Common myeloid progenitor, CD34-positive (primary cell): ENCODE results near the gene ROCK1.

Experiments used
- CTCF ChIA-PET: fragments of 350-600 bp; sonication (Branson Sonifier 250); formaldehyde crosslinking; loops from one replicate; lab custom pipeline; 2021; ENCODE audit warnings: antibody characterized with exemption; lab: Charles Lee
- POLR2A ChIA-PET: fragments of 350-600 bp; sonication (Branson Sonifier 250); formaldehyde crosslinking; loops from one replicate; lab custom pipeline; 2021; ENCODE audit warnings: antibody characterized with exemption; lab: Charles Lee
- DNase-seq, 3 donors: peaks; one replicate each; pipeline versions ENCODE4 v3.0.0 to v3.0.0-alpha.2; 2013
- H3K27ac ChIP-seq, 2 experiments: 1 replicate in 1 of 2; 2 replicates in 1 of 2; pipeline ENCODE4 v1.7.0; 2013; ENCODE audit warnings: inconsistent platforms in 2 of 2, low read length in 2 of 2, mild to moderate bottlenecking in 2 of 2, low read depth in 1 of 2, moderate library complexity in 1 of 2; ENCODE audit not compliant: severe bottlenecking in 2 of 2, insufficient read depth in 1 of 2, poor library complexity in 1 of 2
- H3K27me3 ChIP-seq, 5 experiments: replicated peaks in 2 of 5; 1 replicate in 3 of 5; 2 replicates in 2 of 5; pipeline versions ENCODE4 v1.6.1 to v1.7.0; 2013; ENCODE audit warnings: low read length in 4 of 5, mild to moderate bottlenecking in 2 of 5, moderate library complexity in 2 of 5, inconsistent platforms in 1 of 5; ENCODE audit not compliant: insufficient read depth in 5 of 5, control insufficient read depth in 4 of 5
- H3K36me3 ChIP-seq, 4 experiments: 1 replicate in 2 of 4; 2 replicates in 2 of 4; pipeline versions ENCODE4 v1.6.1 to v1.7.0; 2013; ENCODE audit warnings: low read length in 3 of 4, control low read depth in 1 of 4, mild to moderate bottlenecking in 1 of 4; ENCODE audit not compliant: control insufficient read depth in 4 of 4, insufficient read depth in 4 of 4
- H3K4me1 ChIP-seq, 4 experiments: 1 replicate in 3 of 4; 2 replicates in 1 of 4; pipeline versions ENCODE4 v1.6.1 to v1.7.1; 2013; ENCODE audit warnings: low read length in 3 of 4, mild to moderate bottlenecking in 3 of 4, control low read depth in 1 of 4, inconsistent platforms in 1 of 4, moderate library complexity in 1 of 4; ENCODE audit not compliant: control insufficient read depth in 4 of 4, insufficient read depth in 4 of 4; ENCODE audit errors: control extremely low read depth in 1 of 4
- H3K4me3 ChIP-seq, 7 experiments: 1 replicate in 4 of 7; 2 replicates in 3 of 7; pipeline versions ENCODE4 v1.5.1 to v1.7.0; 2013; ENCODE audit warnings: mild to moderate bottlenecking in 7 of 7, low read length in 6 of 7, moderate library complexity in 6 of 7, inconsistent platforms in 2 of 7, low read depth in 2 of 7, control low read depth in 1 of 7; ENCODE audit not compliant: insufficient read depth in 4 of 7, control insufficient read depth in 1 of 7; ENCODE audit errors: extremely low read depth in 1 of 7
- H3K9me3 ChIP-seq, 5 experiments: 1 replicate in 4 of 5; 2 replicates in 1 of 5; pipeline versions ENCODE4 v1.6.1 to v1.7.1; 2013; ENCODE audit warnings: low read length in 4 of 5, mild to moderate bottlenecking in 2 of 5, inconsistent platforms in 1 of 5, low read depth in 1 of 5, moderate library complexity in 1 of 5; ENCODE audit not compliant: control insufficient read depth in 4 of 5, insufficient read depth in 2 of 5; ENCODE audit errors: control extremely low read depth in 1 of 5
- WGBS: methylation state at CpG from one replicate; pipeline ENCODE4 v1.1.5; 2013; ENCODE audit not compliant: insufficient coverage; 5-methylcytosine and 5-hydroxymethylcytosine counted together

Gene ROCK1

DNA sequence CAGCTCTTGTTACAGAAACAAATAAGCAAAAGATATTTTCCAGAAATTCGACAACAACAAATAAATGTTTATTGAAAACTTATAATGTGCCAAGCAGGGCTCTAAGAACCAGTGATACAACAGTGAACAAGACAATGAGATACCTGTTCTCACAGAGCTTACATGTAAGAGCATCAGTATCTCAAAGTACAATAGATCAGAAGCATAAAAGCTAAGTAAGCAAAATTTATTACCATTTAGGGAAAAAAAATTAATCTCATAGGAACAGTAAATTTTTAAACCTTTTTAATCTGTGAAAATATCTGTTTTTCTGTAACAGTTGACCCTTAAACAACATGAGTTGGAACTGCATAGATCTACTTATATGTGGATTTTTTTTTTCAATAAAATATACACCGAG lies 20.9 kb downstream of the ROCK1 start:
- CTCF ChIA-PET, result no interaction called here
- no peaks in the 10 kb centered on the region for H3K4me1 ChIP-seq
- POLR2A ChIA-PET, result no interaction called here
- 100% methylated on average over 1 of the region's 2 CpGs for WGBS
- H3K4me3 ChIP-seq, result no peak overlapping the region
- H3K27ac ChIP-seq, result no peak overlapping the region
- peaks cover 0 to 9% (median 3%) of the 10 kb centered on the region in 5 experiments for H3K9me3 ChIP-seq
- H3K27me3 ChIP-seq, result no peaks in the 10 kb centered on the region
- H3K36me3 ChIP-seq, result peaks cover 0 to 3% (median 2%) of the 10 kb centered on the region in 4 experiments
- no peak for DNase-seq

DNA sequence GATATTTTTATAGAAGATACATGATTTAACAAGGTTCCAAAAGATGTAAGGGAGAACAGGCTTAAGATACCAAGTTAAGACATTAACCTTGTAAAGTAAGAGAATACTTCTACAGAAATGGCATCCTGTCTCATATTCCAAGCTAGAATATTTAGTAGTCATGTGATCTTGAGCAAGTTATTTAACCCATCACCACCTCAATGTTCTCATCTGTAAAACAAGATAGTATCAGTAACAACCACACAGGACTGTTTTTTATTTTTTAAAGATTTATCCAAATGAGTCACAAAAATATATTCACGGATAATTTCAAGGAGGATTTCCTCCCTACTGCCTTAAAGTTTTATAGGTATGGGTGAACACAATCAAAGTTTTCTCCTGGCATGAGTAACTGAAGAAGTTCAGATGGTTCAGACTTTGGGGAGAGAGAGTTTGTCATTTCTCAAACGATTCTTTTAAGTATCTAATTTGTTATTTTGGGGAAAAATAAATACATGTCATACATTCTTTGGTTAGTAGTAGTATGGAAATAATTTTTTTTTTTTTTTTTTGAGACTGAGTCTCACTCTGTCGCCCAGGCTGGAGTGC lies 25.9 kb downstream of the ROCK1 start:
- no peaks in the 10 kb centered on the region for H3K27me3 ChIP-seq
- WGBS, result no CpG with 5 or more reads among the region's 3 CpGs
- peaks cover 0 to 17% (median 2%) of the 10 kb centered on the region in 4 experiments for H3K36me3 ChIP-seq
- peaks cover 0 to 40% (median 10%) of the 10 kb centered on the region in 5 experiments for H3K9me3 ChIP-seq
- no peak for DNase-seq
- H3K27ac ChIP-seq, result no peak overlapping the region
- CTCF ChIA-PET, result no interaction called here
- POLR2A ChIA-PET, result no interaction called here
- no peak overlapping the region for H3K4me3 ChIP-seq
- H3K4me1 ChIP-seq, result no peaks in the 10 kb centered on the region

DNA sequence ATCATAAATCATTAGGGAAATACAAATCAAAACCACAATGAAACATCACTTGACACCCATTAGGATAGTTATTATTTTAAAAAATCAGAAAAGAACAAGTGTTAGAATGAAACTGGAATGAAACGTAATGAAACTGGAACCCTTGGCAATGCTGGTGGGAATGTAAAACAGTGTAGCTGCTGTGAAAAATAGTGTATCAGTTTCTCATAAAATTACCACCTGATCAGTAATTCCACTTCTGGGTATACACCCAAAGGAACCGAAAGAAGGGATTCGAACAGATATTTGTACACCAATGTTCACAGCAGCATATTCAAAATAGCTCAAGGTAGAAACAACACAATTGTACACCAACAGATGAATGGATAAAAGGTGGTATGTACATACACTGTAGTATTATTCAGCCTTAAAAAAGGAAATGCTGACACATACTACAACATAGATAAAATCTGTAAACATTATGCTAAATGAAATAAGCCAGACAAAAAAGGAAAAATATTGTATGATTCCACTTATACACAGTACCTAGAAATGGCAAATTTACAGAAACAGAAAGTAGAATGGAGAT lies 27.0 kb downstream of the ROCK1 start:
- ChIA-PET CTCF (no interaction called here), POLR2A (no interaction called here)
- no peak overlapping the region for H3K4me3 ChIP-seq
- no peak for DNase-seq
- H3K27me3 ChIP-seq, result no peaks in the 10 kb centered on the region
- no peaks in the 10 kb centered on the region for H3K4me1 ChIP-seq
- peaks cover 0 to 17% (median 2%) of the 10 kb centered on the region in 4 experiments for H3K36me3 ChIP-seq
- no peak overlapping the region for H3K27ac ChIP-seq
- WGBS, result 100% methylated on average over 1 of the region's 3 CpGs
- peaks cover 0 to 43% (median 10%) of the 10 kb centered on the region in 5 experiments for H3K9me3 ChIP-seq

DNA sequence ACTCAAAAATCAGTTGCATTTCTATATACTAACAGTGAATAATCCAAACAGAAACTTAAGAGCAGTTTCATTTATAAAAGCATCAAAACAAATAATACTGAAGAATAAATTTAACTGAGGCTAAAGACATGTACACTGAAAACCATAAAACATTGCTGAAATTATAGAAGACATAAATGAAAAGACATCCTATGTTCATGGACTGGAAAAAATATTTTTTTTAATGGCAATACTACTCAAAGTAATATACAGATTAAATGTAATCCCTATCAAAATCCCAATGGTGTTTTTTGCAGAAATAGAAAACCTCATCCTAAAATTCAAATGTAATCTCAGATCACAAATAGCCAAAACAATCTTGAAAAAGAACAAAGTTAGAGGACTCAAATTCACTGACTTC lies 28.6 kb downstream of the ROCK1 start:
- Histone ChIP-seq H3K27me3 (no peaks in the 10 kb centered on the region), H3K9me3 (peaks cover 0 to 43% (median 10%) of the 10 kb centered on the region in 5 experiments), H3K4me3 (no peak overlapping the region), H3K36me3 (peaks cover 0 to 17% (median 2%) of the 10 kb centered on the region in 4 experiments), H3K27ac (no peak overlapping the region), H3K4me1 (peaks cover 0 to 7% (median 3%) of the 10 kb centered on the region in 4 experiments)
- CTCF ChIA-PET, result no interaction called here
- DNase-seq, result no peak
- POLR2A ChIA-PET, result interaction anchor here (0.7 kb wide), 1 partner anchor 601 kb away, joined by 3 read pairs; no protein-coding TSS in a partner anchor

DNA sequence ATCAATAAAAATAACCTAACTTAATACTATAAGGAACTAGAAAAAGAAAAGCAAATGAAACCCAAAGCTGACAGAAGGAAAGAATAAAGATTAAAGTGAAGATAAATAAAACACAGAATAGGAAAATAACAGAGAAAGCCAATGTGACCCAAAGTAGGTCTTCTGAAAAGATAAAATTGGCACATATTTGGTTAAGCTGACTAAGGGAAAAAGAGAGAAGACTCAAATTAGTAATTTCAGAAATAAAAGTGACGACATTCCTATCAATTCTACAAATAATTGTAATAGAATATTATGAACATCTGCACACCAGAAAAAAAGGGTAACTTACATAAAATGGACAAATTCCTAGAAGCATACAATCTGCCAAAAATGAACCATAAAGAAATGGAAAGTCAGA lies 30.2 kb downstream of the ROCK1 start:
- Histone ChIP-seq H3K4me3 (no peak overlapping the region), H3K27ac (no peak overlapping the region), H3K36me3 (peaks cover 0 to 13% (median under 1%) of the 10 kb centered on the region in 4 experiments), H3K4me1 (peaks cover 0 to 7% (median 3%) of the 10 kb centered on the region in 4 experiments), H3K9me3 (peaks cover 0 to 36% (median 10%) of the 10 kb centered on the region in 5 experiments), H3K27me3 (no peaks in the 10 kb centered on the region)
- no peak for DNase-seq
- POLR2A ChIA-PET, result interaction anchor here (0.7 kb wide), 1 partner anchor 8 kb away, joined by 3 read pairs; no protein-coding TSS in a partner anchor
- CTCF ChIA-PET, result interaction anchor here (1.2 to 1.3 kb wide), 2 partner anchors 9 to 32 kb away, joined by 3 read pairs; no protein-coding TSS in a partner anchor
- no CpG with 5 or more reads among the region's 1 CpG for WGBS

DNA sequence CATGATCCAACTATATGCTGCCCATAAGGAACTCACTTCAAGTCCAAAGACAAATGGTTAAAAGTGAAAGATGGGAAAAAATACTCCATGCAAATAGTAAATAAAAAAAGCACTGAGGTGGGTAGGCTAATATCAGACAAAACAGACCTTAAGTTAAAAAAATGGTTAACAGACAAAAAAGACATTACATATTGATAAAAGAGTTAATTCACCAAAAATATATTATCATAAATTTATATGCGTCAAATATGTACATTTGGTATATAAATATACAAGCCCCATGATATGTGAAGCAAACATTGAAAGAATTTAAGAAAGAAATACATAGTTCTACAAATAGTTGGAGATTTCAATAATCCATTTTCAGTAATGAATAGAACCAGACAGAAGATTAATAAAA lies 31.0 kb downstream of the ROCK1 start:
- CTCF ChIA-PET, result interaction anchor here (1.2 to 1.3 kb wide), 2 partner anchors 8 to 31 kb away, joined by 3 read pairs; no protein-coding TSS in a partner anchor
- POLR2A ChIA-PET, result no interaction called here
- whole genome bisulfite sequencing, result no CpG with 5 or more reads among the region's 1 CpG
- Histone ChIP-seq H3K4me3 (no peak overlapping the region), H3K36me3 (peaks cover 0 to 13% (median under 1%) of the 10 kb centered on the region in 4 experiments), H3K27me3 (no peaks in the 10 kb centered on the region), H3K9me3 (peaks cover 0 to 34% (median 10%) of the 10 kb centered on the region in 5 experiments), H3K4me1 (peaks cover 0 to 7% (median 4%) of the 10 kb centered on the region in 4 experiments), H3K27ac (no peak overlapping the region)
- no peak for DNase-seq
